ENCODE results near the gene GRIK5.
"Not testable (repeated sequence)": the region's sequence is repeated elsewhere in the genome, so short reads cannot be mapped to it uniquely, and the experiment has no call there.

GRIK5 gene

GRCh38 chr19:42005504-42005903 lies 64.5 kb downstream of the GRIK5 start:
- no peak for DNase-seq

GRCh38 chr19:42003506-42004294 lies 66.3 kb downstream of the GRIK5 start:
- no peak for DNase-seq

GRCh38 chr19:41999878-42000208 lies 70.2 kb downstream of the GRIK5 start:
- no peak for DNase-seq

- no peak for DNase-seq
These were observed 70.7 kb downstream of the GRIK5 start for GRCh38 chr19:41999071-41999877.

- DNase-seq: peak; percentile 28
These were observed 71.6 kb downstream of the GRIK5 start for GRCh38 chr19:41998246-41999020.

- no peak for DNase-seq
These were observed 72.2 kb downstream of the GRIK5 start for GRCh38 chr19:41997851-41998229.

GRCh38 chr19:41997121-41997850 lies 72.7 kb downstream of the GRIK5 start:
- DNase-seq: peak; percentile 17

GRCh38 chr19:41995959-41996797 lies 73.8 kb downstream of the GRIK5 start:
- DNase-seq: no peak

- no peak for DNase-seq
These were observed 74.7 kb downstream of the GRIK5 start for GRCh38 chr19:41994994-41995958.

GRCh38 chr19:41994521-41994971 lies 75.5 kb downstream of the GRIK5 start:
- DNase-seq: no peak

- peak; percentile 37 for DNase-seq
These were observed 76.2 kb downstream of the GRIK5 start, which contains the start of gene ATP1A3 for GRCh38 chr19:41993612-41994483. Gene ATP1A3, minus strand, starts transcription at chr19:41994230. Its CDS starts 154 bp downstream, at chr19:41994076.

GRCh38 chr19:41991925-41992569 lies 78.0 kb downstream of the GRIK5 start:
- DNase-seq: not testable (repeated sequence)

GRCh38 chr19:41991025-41991424 lies 79.0 kb downstream of the GRIK5 start:
- no peak for DNase-seq

GRCh38 chr19:41990615-41991014 lies 79.4 kb downstream of the GRIK5 start:
- no peak for DNase-seq

- no peak for DNase-seq
These were observed 80.0 kb downstream of the GRIK5 start for GRCh38 chr19:41990028-41990427.

- DNase-seq: no peak
These were observed 81.1 kb downstream of the GRIK5 start for GRCh38 chr19:41988947-41989346.

- no peak for DNase-seq
These were observed 82.7 kb downstream of the GRIK5 start for GRCh38 chr19:41987141-41987860.

GRCh38 chr19:41984961-41985360 lies 85.0 kb downstream of the GRIK5 start:
- DNase-seq: no peak
